Vagina (tissue), 2 donors: ENCODE results near the gene POLR2M. TPM values are rescaled to one million over a fixed set of nuclear protein-coding genes. Genes with fewer than 3 reads are reported as not detected.

Source experiments
- DNase-seq, 2 donors: peaks; one replicate each; pipeline ENCODE4 v3.0.0-alpha.2; 2017; ENCODE audit errors: extremely low spot score in 2 of 2
- H3K27ac ChIP-seq: fragments of 200-600 bp; sonication (generic); one replicate; pipeline ENCODE4 v1.5.1; 2019
- H3K27me3 ChIP-seq: fragments of 200-600 bp; sonication (generic); one replicate; pipeline ENCODE4 v1.5.1; 2019
- H3K36me3 ChIP-seq, 2 donors: fragments of 200-600 bp; sonication (generic); one replicate each; pipeline ENCODE4 v1.5.1; 2017 to 2019
- H3K4me1 ChIP-seq: fragments of 200-600 bp; sonication (generic); one replicate; pipeline ENCODE4 v1.5.1; 2019
- H3K4me3 ChIP-seq, 2 donors: fragments of 200-600 bp; sonication (generic); 1 replicate in 1 of 2; 2 replicates in 1 of 2; pipeline ENCODE4 v1.5.1; 2016 to 2019
- H3K9me3 ChIP-seq: fragments of 200-600 bp; sonication (generic); one replicate; pipeline ENCODE4 v1.5.1; 2019
- CTCF ChIP-seq, 3 experiments: fragments of 450-650 bp in 2 of 3; fragments of 200-600 bp in 1 of 3; sonication (generic) in 1 of 3; IDR thresholded peaks; one replicate each; pipeline ENCODE4 v1.5.1; 2017 to 2019; ENCODE audit warnings: antibody characterized with exemption in 3 of 3, mild to moderate bottlenecking in 2 of 3, moderate library complexity in 2 of 3
- POLR2A ChIP-seq, 2 donors: fragments of 450-650 bp; IDR thresholded peaks; one replicate each; pipeline ENCODE4 v1.6.1; 2017; ENCODE audit warnings: antibody characterized with exemption in 2 of 2, mild to moderate bottlenecking in 2 of 2, moderate library complexity in 2 of 2
- POLR2AphosphoS5 ChIP-seq, 2 donors: sonication (generic); formaldehyde crosslinking; IDR thresholded peaks; one replicate each; pipeline ENCODE4 v1.9.0; 2017; ENCODE audit warnings: antibody characterized with exemption in 2 of 2, mild to moderate bottlenecking in 2 of 2, low read depth in 1 of 2; ENCODE audit not compliant: insufficient read depth in 1 of 2
- intact Hi-C: fragments of 100-400 bp; cut with DNase I; formaldehyde crosslinking; loops from one replicate; pipeline ENCODE4 v1.15.1; 2023
- total RNA-seq: library from RNA; depleted of rRNA; stranded (reverse); fragments of >200 nt; gene quantifications from one replicate; pipeline ENCODE4 v1.2.3, GENCODE V29; 2016

The POLR2M gene
- total RNA-seq, 1 donor from 2014 or later: 204 TPM

GRCh38 chr15:57697588-57697987, 8.9 kb upstream of the POLR2M start:
- Histone ChIP-seq H3K4me1 (peaks cover 19% of the 10 kb centered on the region), H3K36me3 (no peaks in the 10 kb centered on the region), H3K4me3 (no peak overlapping the region), H3K27me3 (no peaks in the 10 kb centered on the region), H3K27ac (no peak overlapping the region), H3K9me3 (no peaks in the 10 kb centered on the region)
- DNase-seq: no peak
- TF ChIP-seq CTCF (IDR thresholded peaks at IDR 0.05): no peak
- TF ChIP-seq POLR2A (IDR thresholded peaks at IDR 0.05): no peak
- TF ChIP-seq POLR2AphosphoS5 (IDR thresholded peaks at IDR 0.05; ENCODE audit: insufficient read depth in 1 of 2, low read depth in 1 of 2): no peak
- intact Hi-C loops: no loop called here

DNA sequence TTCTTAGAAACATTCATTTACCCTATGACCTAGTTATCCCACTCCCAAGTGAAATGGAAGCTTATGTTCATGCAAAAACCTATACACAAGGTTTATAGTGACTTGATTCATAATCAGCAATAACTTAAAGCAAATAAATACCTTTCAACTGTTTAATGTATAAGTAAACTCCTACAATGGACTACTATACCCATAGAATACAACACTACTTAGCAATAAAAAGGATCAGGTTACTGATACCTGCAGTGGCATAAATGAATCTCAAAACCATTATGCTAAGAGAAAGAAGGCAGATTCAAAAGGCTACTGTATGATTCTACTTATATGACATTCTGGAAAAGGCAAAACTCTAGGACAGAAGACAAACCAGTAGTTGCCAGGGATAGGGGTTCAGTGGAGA, 8.3 kb upstream of the POLR2M start:
- peaks cover 19% of the 10 kb centered on the region for H3K4me1 ChIP-seq
- H3K9me3 ChIP-seq: no peaks in the 10 kb centered on the region
- TF ChIP-seq POLR2A (IDR thresholded peaks at IDR 0.05) (no peak), POLR2AphosphoS5 (IDR thresholded peaks at IDR 0.05; ENCODE audit: insufficient read depth in 1 of 2, low read depth in 1 of 2) (no peak), CTCF (IDR thresholded peaks at IDR 0.05) (no peak)
- H3K27me3 ChIP-seq: no peaks in the 10 kb centered on the region
- intact Hi-C loops: no loop called here
- H3K36me3 ChIP-seq: no peaks in the 10 kb centered on the region
- H3K4me3 ChIP-seq: no peak overlapping the region
- DNase-seq: no peak
- H3K27ac ChIP-seq: no peak overlapping the region

- intact Hi-C loops: no loop called here
- H3K4me3 ChIP-seq: no peak overlapping the region
- no peak overlapping the region for H3K27ac ChIP-seq
- no peaks in the 10 kb centered on the region for H3K36me3 ChIP-seq
- H3K27me3 ChIP-seq: no peaks in the 10 kb centered on the region
- TF ChIP-seq CTCF (IDR thresholded peaks at IDR 0.05) (no peak), POLR2A (IDR thresholded peaks at IDR 0.05) (no peak), POLR2AphosphoS5 (IDR thresholded peaks at IDR 0.05; ENCODE audit: insufficient read depth in 1 of 2, low read depth in 1 of 2) (no peak)
- H3K9me3 ChIP-seq: no peaks in the 10 kb centered on the region
- peaks cover 19% of the 10 kb centered on the region for H3K4me1 ChIP-seq
- DNase-seq: no peak
These were observed 7.5 kb upstream of the POLR2M start for GRCh38 chr15:57698991-57699390.

GRCh38 chr15:57703387-57703786, 3.1 kb upstream of the POLR2M start:
- H3K36me3 ChIP-seq: no peaks in the 10 kb centered on the region
- no peaks in the 10 kb centered on the region for H3K27me3 ChIP-seq
- DNase-seq: no peak
- H3K4me1 ChIP-seq: peaks cover 29% of the 10 kb centered on the region
- H3K27ac ChIP-seq: peak overlapping the region; percentile 11
- intact Hi-C loops: no loop called here
- TF ChIP-seq CTCF (IDR thresholded peaks at IDR 0.05) (no peak), POLR2A (IDR thresholded peaks at IDR 0.05) (no peak), POLR2AphosphoS5 (IDR thresholded peaks at IDR 0.05; ENCODE audit: insufficient read depth in 1 of 2, low read depth in 1 of 2) (no peak)
- H3K4me3 ChIP-seq: no peak overlapping the region
- H3K9me3 ChIP-seq: no peaks in the 10 kb centered on the region

- intact Hi-C loops: no loop called here
- H3K4me1 ChIP-seq: peaks cover 40% of the 10 kb centered on the region
- no peak overlapping the region for H3K27ac ChIP-seq
- H3K9me3 ChIP-seq: no peaks in the 10 kb centered on the region
- H3K27me3 ChIP-seq: no peaks in the 10 kb centered on the region
- DNase-seq: no peak
- no peak overlapping the region for H3K4me3 ChIP-seq
- H3K36me3 ChIP-seq: peaks cover 0 to 3% of the 10 kb centered on the region in 2 donors
- TF ChIP-seq CTCF (IDR thresholded peaks at IDR 0.05) (no peak), POLR2A (IDR thresholded peaks at IDR 0.05) (no peak), POLR2AphosphoS5 (IDR thresholded peaks at IDR 0.05; ENCODE audit: insufficient read depth in 1 of 2, low read depth in 1 of 2) (no peak)
These were observed 2.1 kb upstream of the POLR2M start for GRCh38 chr15:57704441-57704840.
